ENCODE results near the gene KLHL29.

KLHL29 gene

GRCh38 chr2:23687713-23688112 is 302.7 kb downstream of the KLHL29 start:
- DNase-seq, result no peak

GRCh38 chr2:23688486-23689130 is 303.6 kb downstream of the KLHL29 start:
- DNase-seq, result no peak

- no peak for DNase-seq
Measured at GRCh38 chr2:23689131-23689700, 304.2 kb downstream of the KLHL29 start.

- DNase-seq, result no peak
Measured at GRCh38 chr2:23689891-23690290, 304.9 kb downstream of the KLHL29 start.

- DNase-seq, result no peak
Measured at GRCh38 chr2:23690421-23691105, 305.6 kb downstream of the KLHL29 start.

GRCh38 chr2:23691106-23691470 is 306.1 kb downstream of the KLHL29 start:
- DNase-seq, result no peak

GRCh38 chr2:23691565-23691964 is 306.6 kb downstream of the KLHL29 start:
- DNase-seq, result no peak

GRCh38 chr2:23692263-23692662 is 307.3 kb downstream of the KLHL29 start:
- DNase-seq, result no peak

GRCh38 chr2:23692851-23693605 is 308.0 kb downstream of the KLHL29 start:
- DNase-seq, result no peak

- no peak for DNase-seq
Measured at GRCh38 chr2:23693606-23693951, 308.6 kb downstream of the KLHL29 start.

- no peak for DNase-seq
Measured at GRCh38 chr2:23694058-23695045, 309.4 kb downstream of the KLHL29 start.

- DNase-seq, result no peak
Measured at GRCh38 chr2:23695214-23695889, 310.4 kb downstream of the KLHL29 start.

GRCh38 chr2:23695890-23696751 is 311.1 kb downstream of the KLHL29 start:
- no peak for DNase-seq

GRCh38 chr2:23696752-23697045 is 311.7 kb downstream of the KLHL29 start:
- no peak for DNase-seq

- no peak for DNase-seq
Measured at GRCh38 chr2:23697256-23698075, 312.5 kb downstream of the KLHL29 start.

- DNase-seq, result no peak
Measured at GRCh38 chr2:23698116-23698693, 313.2 kb downstream of the KLHL29 start.

- no peak for DNase-seq
Measured at GRCh38 chr2:23698721-23699579, 314.0 kb downstream of the KLHL29 start.

- DNase-seq, result no peak
Measured at GRCh38 chr2:23699580-23699925, 314.6 kb downstream of the KLHL29 start.

GRCh38 chr2:23700627-23701026 is 315.6 kb downstream of the KLHL29 start:
- no peak for DNase-seq
